Peyer's patch (tissue), 4 donors: ENCODE results near the gene FOXL2NB.

Experiments used
- CTCF ChIP-seq, 6 experiments: fragments of 450-650 bp in 4 of 6; fragments of 200-600 bp in 2 of 6; sonication (generic) in 1 of 6; IDR thresholded peaks; one replicate each; pipeline ENCODE4 v1.5.1; 2017 to 2019; ENCODE audit warnings: antibody characterized with exemption in 6 of 6, mild to moderate bottlenecking in 3 of 6, moderate library complexity in 1 of 6
- POLR2A ChIP-seq, 2 donors: fragments of 450-650 bp; IDR thresholded peaks; one replicate each; pipeline ENCODE4 v1.5.1; 2017; ENCODE audit warnings: antibody characterized with exemption in 2 of 2, mild to moderate bottlenecking in 2 of 2, moderate library complexity in 2 of 2

- TF ChIP-seq POLR2A (IDR thresholded peaks at IDR 0.05) (no peak), CTCF (IDR thresholded peaks at IDR 0.05) (no peak)
Observed at GRCh38 chr3:138933068-138933668, 13.8 kb upstream of the FOXL2NB start.
